Transverse colon (tissue), 4 donors: ENCODE results near the gene CTSL.

Experiments
- CTCF ChIP-seq, 5 experiments: fragments of 200-600 bp in 3 of 5; fragments of 450-650 bp in 2 of 5; sonication (generic) in 3 of 5; IDR thresholded peaks; 1 replicate in 2 of 5; 2 replicates in 3 of 5; pipeline ENCODE4 v1.5.1; 2016 to 2017; ENCODE audit warnings: antibody characterized with exemption in 5 of 5, inconsistent platforms in 3 of 5, mild to moderate bottlenecking in 2 of 5, moderate library complexity in 1 of 5
- EP300 ChIP-seq: sonication (generic); formaldehyde crosslinking; IDR thresholded peaks from one replicate; pipeline ENCODE4 v1.6.1; 2017; ENCODE audit warnings: antibody characterized with exemption, low read depth
- POLR2A ChIP-seq: fragments of 450-650 bp; IDR thresholded peaks from one replicate; pipeline ENCODE4 v1.6.1; 2016; ENCODE audit warnings: antibody characterized with exemption, mild to moderate bottlenecking, moderate library complexity
- POLR2AphosphoS5 ChIP-seq, 3 donors: sonication (generic); formaldehyde crosslinking; IDR thresholded peaks; one replicate each; pipeline ENCODE4 v1.6.1; 2016; ENCODE audit warnings: antibody characterized with exemption in 3 of 3

- TF ChIP-seq POLR2AphosphoS5 (IDR thresholded peaks at IDR 0.05): peak; percentile 40 to 79 (median 63)
- TF ChIP-seq CTCF (IDR thresholded peaks at IDR 0.05): no peak
- no peak for TF ChIP-seq POLR2A
- TF ChIP-seq EP300: peak; percentile 57
Observed at GRCh38 chr9:87713278-87713987, 12.5 kb upstream of the CTSL start.
